Left kidney (tissue), 2 donors: Measurements from ENCODE around the gene GJC2. TPM values are rescaled to one million over a fixed set of nuclear protein-coding genes. Genes with fewer than 3 reads are reported as not detected.

Experiments used
- DNase-seq: peaks from one replicate; pipeline ENCODE4 v3.0.0-alpha.2; 2013
- polyA plus RNA-seq: library from polyadenylated mRNA; unstranded; fragments of 120-200 nt; gene quantifications from one replicate; pipeline ENCODE4 v1.2.1, GENCODE V29; 2013; ENCODE audit not compliant: insufficient read length

The GJC2 gene
- polyA plus RNA-seq, 1 donor: 0.42 TPM

DNA sequence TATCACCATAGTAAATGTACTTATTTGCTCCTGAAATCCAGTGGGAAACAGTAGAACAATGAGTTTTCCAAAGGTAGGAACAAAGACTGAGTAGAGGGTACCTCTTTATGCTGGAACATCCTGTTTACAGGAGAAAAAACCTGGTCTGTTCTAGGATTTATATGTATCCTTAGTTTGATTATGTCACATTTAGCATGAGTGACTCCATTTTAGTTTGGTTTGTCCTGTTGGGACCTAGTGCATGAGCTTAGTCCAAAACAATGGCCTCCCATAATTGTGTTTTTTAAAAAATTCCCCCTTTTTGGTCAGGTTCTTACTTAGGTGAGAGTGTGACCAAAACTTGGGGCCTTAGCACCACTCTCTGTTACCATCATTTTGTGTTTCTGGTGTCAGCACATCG is 37.1 kb upstream of the GJC2 start:
- no peak for DNase-seq

DNA sequence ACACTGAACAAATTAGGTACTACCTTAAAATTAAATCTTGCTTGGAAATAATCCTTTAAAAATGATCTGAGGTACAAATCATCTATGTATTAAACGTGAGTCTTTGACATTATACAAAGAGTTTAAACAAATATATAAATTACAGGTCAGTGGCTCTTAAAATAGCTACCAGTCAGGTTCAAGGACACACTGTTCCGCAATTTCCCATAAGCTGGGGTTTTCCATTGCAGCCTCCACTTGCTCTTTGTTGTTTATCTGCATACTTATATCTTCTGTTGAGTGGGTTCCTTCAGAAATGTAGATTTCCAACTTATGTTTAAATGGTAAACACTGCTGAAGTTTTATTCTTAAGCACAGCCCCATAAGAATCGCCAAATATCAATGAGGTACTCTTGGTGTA is 34.9 kb upstream of the GJC2 start:
- no peak for DNase-seq

DNA sequence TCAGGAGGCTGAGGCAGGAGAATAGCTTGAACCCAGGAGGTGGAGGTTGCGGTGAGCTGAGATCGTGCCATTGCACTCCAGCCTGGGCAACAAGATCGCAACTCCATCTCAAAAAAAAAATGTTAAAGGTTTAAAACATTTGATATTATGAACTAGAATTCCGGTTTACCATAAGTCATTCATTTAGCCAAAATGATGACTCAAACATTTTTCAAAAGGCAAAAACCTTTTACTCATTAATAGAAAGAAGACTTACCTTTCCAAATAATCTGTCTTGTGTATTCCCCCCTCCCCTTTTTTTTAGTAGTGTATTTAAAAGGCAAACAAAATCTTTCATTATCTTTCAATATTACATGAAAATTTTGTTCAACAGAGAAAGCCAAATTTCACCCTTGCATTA is 32.4 kb upstream of the GJC2 start:
- DNase-seq: no peak

DNA sequence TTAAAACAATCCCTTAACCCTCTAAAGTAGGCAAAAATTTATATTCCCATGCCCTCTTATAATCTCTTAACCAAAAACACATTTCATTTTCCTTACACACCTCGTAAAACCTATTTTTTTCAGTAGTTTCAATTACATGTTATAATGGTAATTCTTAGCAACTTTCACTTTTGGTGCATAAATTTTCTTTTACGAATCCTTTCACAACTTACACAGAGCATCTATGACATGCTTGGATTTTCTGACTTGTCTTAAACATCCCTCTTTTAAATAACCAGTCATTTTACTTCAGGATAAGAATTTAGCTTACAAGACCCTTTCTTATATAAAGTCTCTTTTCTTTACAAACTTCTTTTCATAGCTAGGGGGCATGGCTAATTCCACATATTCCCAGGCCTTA is 31.7 kb upstream of the GJC2 start:
- DNase-seq: no peak

DNA sequence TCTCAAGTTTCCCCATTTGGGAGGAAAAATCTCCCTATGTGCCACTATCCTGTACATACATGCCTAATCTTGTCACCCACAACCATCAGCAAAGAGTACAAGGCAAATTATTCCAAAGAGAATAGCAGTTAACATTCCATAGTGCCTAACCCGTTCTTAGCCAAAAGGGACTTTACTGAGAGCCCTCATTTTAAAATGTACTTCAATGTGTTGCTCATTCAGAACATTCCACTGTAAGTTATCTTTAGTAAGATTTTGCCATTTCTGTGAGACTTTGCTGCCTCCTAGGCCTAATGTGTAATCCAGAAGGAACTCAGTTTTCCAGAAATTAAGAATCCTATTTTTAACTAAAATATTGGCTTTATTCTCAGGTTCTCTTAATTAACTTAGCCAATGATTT is 29.4 kb upstream of the GJC2 start:
- no peak for DNase-seq

DNA sequence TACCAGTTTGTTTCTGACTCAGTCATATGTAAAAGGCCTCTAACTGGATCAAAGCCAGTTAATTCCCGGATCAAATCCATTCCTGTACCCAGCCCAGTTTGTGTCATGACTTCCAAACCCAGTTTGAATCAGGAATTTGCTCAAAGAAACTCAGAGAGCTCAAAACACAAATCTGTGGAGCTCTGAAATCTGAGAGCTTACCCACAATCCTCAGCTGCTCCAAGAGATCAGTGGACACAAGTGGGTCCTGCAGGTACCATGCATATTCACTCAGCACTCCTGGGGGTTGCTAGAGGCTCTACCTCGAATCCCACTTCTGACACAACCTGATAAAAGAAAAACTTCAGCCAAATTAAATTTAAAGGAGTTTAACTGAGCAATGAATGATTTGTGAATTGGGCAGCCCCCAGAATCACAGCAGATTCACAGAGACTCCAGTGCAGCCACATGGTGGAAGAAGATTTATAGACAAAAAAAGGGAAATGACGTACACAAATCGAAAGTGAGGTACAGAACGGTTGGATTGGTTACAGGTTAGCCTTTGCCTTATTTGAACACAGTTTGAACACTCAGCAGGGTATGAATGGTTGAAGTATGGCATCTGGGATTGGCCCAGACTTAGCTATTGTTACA is 28.8 kb upstream of the GJC2 start:
- no peak for DNase-seq

DNA sequence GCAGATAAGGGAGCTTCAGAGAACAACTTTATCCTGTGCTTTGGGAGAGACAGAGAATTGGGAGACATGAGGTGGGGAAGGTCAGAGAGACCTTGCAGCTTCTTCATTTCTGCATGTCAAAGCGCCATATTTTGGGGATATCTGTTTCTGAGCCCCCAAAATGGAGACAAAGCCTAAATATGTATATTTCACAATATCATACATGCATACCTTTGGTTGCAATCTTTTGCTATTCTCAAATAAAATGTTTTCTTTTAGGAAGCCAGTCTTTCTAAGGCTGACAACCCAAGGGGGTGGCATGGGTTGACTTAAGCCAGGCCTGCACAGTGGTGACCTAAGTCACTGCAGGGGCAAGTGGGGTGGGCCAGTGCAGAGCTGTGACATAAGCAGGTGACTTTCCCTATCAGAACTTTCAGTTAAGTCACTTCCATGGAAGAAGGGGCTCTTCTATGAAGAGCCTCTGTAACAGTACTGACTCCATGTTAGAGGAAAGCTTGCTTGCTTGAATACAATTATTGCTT is 26.7 kb upstream of the GJC2 start:
- DNase-seq: no peak

DNA sequence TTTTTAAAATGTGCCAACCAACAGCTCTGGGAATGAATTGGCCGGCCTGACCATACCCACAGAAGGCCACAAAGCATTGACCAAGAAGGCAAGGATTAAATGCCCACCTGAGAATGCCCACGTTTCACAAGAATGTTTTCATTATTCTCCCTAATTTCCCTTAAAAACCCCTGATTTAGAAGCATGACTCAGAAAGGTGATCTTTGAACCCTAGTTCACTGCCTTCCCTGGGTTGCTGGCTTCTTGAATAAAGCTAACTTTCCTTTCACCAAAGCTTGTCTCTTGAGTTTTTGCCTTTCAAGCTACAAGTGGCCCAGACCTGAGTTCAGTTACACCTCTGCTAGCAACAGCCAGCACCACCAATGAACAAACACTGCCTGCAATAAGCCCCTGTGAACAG is 26.2 kb upstream of the GJC2 start:
- no peak for DNase-seq

DNA sequence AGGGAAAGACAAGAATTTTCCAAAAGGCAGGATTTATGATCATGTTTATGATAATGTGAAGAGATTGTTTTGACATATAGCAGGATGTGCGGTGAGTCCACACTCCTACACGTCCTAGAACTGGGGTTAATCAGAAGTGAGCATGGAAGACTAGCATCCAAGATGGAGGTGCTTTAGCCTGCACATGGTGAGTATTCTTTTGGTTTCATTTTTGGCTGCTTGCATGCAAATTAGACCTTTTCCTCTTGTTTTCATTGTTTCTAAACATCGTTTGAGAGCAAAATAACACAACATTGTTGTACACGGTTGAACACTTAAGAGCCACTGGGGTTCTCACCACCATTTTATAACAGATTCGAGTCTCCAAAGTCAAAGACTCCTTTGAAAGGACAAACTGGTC is 24.5 kb upstream of the GJC2 start:
- no peak for DNase-seq

DNA sequence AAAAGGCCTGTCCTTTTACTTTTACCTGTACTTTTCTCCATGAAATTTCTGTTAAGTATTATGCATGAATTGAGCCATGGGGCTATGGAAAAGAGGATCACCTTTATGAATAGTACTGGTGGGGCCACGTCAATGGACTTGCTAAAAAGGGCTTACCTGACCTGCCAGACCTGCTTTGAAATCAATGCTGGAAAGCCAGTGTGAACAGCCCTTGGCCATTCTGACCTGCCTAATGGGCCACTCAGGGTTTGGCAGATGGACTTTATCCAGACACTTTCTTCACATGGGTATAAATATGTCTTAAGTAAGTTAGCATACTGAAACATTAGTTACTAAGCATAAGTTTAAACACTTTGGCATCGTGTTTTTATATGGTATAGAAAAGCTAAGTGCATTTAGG is 18.0 kb upstream of the GJC2 start:
- no peak for DNase-seq

DNA sequence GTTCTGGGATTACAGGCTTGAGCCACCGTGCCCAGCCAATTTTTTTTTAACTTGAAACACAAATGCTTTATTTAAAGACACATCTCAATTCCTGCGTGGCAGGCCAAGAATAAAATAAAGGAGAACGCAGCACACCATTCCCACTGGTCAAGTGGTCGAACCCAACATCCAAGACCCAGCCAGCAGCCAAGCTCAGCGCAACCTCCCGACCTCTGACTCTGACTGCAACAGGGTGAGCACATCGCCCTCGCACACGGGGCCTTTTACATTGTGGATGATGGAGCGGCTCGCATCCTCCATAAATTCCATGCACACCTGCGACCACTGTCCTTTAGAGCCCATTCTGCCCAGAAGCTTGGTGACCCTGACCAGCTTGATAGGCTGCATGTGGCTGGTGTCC is 15.1 kb upstream of the GJC2 start:
- no peak for DNase-seq

DNA sequence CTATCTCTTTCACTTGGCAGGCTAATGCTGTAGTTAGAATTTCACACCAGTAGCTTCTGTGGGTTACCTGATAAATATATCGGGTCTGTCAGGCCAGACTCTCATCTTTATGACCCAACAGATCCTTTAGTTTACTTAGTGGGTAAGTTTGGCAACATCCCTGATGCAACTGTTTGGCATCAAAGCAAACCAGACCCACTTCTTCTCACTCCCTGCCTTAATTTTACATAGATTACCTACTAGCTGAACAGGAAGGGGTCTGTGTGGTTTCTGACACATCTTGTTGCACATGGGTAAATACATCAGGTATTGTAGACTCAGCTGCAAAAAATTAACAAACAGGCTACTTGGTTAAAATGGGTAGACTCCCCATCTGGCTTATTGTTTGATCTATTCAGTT is 12.8 kb upstream of the GJC2 start:
- DNase-seq: no peak

DNA sequence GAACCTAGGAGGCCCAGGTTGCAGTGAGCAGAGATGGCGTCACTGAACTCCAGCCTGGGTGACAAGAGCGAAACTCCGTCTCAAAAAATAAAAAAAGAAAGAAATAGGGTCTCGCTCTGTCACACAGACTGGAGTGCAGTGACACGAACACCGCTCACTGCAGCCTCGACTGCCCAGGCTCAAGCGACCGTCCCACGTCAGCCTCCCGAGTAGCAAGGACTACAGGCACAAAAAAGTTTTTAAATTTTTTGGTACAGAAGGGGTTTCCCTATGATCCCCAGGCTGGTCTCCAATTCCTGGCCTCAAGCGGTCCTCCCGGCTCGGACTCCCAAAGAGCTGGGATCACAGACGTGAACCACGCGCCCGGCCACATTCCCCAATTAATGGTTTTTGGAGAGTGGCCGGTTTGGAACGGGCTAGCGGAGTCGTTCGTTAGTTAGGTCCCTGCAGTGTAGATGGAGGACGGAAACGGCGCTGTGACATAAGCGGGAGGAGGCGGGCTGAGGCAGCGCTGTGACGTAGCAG is 10.3 kb upstream of the GJC2 start:
- DNase-seq: no peak

DNA sequence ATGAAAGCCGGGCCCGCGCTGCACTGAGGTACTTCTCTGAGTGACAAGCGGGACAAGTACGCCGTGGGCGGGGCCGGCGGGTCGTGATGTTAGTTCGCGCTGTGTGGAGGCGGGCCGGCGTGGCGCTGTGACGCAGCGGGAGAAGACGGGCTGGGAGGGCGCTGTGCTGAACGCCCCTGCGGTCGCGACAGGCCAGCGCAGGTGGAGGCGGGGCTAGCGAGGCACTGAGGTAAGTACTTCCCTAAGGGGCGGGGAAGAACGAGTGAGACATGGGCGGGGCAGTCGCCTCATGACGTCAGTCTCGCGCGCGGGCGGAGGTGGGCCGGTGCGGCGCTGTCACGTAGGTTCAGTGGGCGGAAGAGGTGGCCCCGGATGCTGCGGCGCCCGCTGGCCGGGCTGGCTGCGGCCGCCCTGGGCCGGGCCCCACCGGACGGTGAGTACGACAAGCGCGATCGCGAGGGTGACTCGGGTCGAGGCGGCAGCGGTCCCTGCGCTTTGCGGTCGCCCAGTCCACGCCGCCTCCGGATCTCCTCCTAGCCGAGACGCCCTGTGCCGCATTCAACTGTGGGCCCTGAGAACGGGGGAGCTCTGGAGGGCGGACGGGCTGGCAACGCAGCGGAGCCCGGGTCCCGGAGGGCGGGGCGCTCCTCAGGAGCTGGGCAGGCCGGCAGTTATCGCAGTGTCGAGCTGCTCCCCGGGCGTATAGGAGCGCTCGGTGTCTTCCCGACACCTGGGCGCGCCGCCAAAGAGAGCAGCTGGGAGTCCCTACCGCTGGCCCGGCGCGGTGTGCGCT is 9.6 kb upstream of the GJC2 start, which contains the start of gene GUK1:
TSS of gene GUK1 (plus strand) at position 349 of the 793 bp plus-strand sequence. CDS start at position 373, 24 bp downstream.
- peak; percentile 97 for DNase-seq

DNA sequence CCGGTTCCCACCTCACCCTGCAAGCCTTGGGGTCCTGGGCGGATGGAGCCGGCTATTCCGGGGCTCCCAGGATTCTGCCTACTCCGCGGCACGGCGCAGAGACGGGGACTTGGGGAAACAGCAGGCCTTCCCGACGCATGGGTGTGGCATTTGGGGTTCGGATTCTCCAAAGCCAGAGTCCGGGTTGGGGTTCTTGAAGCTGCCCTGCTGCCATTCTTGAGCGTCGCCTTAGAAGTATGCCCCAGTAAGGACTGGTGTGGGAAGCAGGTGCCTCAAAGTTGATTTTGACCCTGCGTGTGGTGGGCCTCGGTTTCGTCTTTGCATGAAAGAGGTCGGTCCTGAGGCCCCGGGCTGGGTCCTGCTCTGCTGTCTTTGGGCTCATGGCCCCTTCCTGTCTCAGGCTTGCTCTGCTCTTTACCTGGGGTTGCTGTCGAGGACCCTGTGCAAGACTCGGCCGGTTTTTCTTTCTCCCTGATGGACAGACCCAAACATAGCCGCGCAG is 9.0 kb upstream of the GJC2 start:
- DNase-seq: no peak

DNA sequence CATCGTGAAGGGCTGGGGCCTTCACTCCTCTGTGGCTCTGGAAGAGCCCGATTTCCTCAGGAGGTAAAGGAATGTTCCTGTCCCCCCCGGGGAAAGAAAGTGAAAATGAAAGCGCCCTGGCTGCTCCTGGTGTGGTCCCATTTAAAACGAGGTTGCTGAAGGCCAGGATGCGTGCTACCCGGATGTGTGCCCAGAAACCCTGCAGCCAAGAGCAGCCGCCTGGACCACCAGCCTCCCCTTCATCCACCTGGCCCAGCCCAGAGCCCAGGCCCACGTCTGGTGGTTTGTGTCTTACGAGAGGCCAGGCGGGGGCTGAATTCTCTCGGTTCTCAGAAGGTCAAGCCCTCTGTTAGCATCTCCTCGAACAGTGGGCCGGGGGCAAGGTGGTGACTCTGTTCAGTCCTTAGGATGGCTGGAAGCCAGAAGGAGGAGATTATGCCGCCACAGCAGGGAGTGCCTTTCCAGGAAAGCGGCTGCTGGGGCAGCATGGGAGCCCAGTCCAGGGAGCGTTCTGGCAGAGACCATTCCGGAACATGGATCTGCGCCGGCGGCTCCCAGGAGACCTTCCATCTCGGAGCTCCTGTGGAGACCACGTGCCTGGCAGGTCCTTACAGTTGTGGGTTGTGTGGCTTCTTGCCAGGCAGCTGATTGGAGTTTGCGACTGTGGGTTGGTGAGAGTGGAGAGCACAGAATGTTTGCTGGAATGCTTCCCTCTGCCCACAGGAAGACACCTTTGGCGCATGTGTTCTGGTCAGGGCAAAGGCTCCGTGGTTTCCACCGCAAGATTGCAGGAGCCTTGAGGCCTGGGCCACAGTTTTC is 8.3 kb upstream of the GJC2 start:
- no peak for DNase-seq

DNA sequence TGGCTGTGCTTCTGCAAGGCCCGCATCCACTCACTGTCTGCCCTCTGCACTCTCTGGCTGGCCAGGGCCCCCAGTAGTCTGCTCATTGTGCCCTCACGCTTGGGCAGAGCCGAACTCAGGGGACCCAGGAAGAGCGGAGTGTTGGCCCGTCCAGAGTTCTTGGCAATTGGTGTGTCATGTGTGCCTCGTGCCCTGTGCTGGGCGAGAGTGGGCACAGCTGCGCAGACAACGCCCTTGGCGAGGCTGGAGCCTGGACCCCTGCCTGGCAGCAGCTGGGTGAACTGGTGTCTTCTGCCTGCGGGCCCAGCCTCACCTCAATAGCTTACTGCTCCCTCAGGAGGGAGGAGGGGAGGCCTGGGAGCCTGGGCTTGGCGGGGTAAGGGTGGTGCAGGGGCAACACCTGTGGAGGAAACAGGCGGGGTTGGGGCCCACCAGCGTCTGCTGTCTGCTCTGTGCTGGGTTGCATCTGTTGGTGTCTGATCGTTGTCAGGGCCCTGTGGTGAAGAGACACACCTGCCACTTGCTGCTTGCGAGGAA is 7.5 kb upstream of the GJC2 start:
- DNase-seq: no peak

DNA sequence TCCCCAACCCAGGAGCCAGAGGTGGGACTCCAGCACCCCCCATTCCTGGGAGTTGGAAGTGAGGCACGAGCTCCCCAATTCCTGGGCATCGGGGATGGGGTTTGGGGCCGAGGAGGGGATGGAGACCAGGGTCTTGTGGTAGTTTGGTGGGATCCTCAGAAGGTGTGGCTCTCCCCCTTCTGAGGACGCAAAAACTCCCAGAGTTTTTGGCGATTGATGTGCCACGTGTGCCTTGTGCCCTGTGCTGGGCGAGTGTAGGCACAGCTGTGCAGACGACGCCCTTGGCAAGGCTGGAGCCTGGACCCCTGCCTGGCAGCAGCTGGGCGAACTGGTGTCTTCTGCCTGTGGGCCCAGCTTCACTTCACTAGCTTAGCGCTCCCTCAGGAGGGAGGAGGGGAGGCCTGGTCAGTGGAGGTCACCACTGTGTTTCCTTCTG is 7.0 kb upstream of the GJC2 start:
- no peak for DNase-seq

DNA sequence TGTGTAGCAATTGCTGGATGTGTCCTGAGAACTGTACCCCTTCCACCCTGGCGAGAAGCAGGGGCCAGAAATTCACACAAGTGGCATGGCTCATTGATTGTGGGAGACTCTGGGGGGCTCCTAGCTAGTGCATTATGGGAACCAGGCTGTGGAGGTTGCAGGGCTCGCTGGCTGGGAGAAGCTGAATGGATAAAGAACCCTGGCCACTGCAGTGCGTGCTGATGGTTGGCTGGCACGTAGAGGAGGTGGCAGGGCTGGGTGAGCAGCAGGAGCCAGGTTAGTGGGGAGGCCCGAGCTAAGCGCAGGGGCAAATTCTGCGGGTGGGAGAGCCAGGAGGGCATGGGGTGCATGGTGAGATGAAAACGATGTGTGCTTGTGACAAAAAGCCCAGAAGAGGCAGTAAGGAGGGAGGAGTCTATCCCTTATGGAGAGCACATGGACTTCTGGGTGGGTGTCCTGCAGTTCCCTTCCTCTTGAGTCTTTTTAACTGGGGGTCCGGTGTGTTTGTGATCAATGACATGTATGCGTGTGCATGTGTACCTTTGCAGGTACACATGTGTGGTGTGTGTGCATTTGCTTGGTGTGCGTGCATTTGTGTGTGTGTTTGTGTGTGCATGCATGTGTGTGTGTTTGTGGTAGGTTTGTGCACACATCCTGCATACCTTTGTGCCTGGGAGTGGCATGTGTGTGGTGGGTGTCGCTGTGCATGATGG is 6.1 kb upstream of the GJC2 start:
- no peak for DNase-seq

DNA sequence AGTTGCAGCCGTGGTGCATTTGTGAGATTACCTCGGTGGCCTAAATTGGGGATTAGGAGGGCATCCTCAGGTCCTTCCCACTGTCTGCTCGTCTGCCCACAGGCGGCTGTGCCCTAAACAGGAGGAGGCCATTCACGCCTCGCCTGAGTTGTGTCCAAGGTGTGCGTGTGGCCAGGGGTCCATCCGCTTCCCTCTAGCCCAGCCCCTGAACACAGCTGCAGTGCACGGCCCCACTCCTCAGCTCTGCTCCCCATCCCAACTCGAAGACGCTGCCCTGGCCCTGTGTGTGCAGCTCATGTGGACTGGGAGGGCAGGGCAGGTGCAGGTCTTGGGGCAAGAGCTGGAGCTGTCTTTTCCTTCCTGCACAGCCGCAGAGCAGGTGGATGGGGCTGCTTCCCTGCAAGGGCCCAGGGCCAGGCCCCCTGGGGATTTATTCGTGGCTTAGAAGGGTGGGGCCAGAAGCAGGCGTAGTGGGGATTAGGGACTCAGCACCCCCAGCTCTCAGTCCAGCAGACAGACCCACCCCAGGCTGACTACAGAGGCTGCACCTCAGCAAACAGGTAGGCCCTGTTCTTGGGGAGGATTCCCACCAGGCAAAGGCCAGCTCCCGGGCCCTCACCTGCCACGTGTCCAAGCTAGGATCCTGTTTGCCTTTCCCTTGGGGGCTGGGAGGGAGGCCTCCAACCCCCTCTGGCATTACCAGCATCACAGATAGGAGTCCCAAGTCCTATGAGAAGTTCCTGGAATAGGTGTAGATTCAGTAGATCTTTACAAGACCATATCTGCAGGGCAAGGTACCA is 5.3 kb upstream of the GJC2 start:
- DNase-seq: no peak

DNA sequence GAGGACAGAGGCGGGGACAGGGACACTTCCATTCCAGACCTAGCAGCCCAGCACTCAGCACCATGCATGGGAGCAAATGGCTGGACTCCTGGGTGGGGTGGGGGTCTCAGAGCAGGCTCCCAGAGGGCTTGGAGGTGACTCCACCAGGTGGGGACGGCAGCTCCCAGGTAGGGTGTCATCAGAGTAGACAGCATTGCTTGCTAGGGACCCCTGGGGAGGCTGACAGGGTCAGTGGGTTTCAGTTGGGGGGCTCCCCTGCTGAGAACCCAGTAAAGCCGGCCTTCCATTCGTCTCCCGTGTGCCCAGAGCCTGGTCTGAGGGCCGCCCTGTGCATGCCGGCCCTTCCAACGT is 4.8 kb upstream of the GJC2 start:
- no peak for DNase-seq
